Karpas-422 (cell line): ENCODE results near the gene USH2A. TPM values are rescaled to one million over a fixed set of nuclear protein-coding genes. Genes with fewer than 3 reads are reported as not detected.

Experiments used
- DNase-seq: peaks from one replicate; pipeline ENCODE4 v3.0.0-alpha.2; 2015
- H2AFZ ChIP-seq: fragments of 200-600 bp; sonication (generic); 2 replicates; pipeline ENCODE4 v1.6.1; 2014; ENCODE audit warnings: antibody characterized with exemption, low read length, mixed read lengths
- H3K27ac ChIP-seq: fragments of 200-600 bp; sonication (generic); 2 replicates; pipeline ENCODE4 v1.5.1; 2014; ENCODE audit warnings: mild to moderate bottlenecking, low read length, moderate library complexity
- H3K27me3 ChIP-seq: fragments of 200-600 bp; sonication (generic); 2 replicates; pipeline ENCODE4 v1.6.1; 2014; ENCODE audit warnings: low read length, mixed read lengths
- H3K36me3 ChIP-seq: fragments of 200-600 bp; sonication (generic); 2 replicates; pipeline ENCODE4 v1.6.1; 2014; ENCODE audit warnings: low read length, mixed read lengths; ENCODE audit not compliant: insufficient read depth
- H3K4me1 ChIP-seq: fragments of 200-600 bp; sonication (generic); 2 replicates; pipeline ENCODE4 v1.6.1; 2014; ENCODE audit warnings: mild to moderate bottlenecking, low read length, mixed read lengths
- H3K4me2 ChIP-seq: fragments of 200-600 bp; sonication (generic); 2 replicates; pipeline ENCODE4 v1.6.1; 2014; ENCODE audit warnings: low read length, low read depth, mild to moderate bottlenecking; ENCODE audit not compliant: poor library complexity, severe bottlenecking
- H3K4me3 ChIP-seq: fragments of 200-600 bp; sonication (generic); 2 replicates; pipeline ENCODE4 v1.5.1; 2014; ENCODE audit warnings: mild to moderate bottlenecking, antibody characterized with exemption, low read length, mixed read lengths
- H3K79me2 ChIP-seq: fragments of 200-600 bp; sonication (generic); 2 replicates; pipeline ENCODE4 v1.6.1; 2014; ENCODE audit warnings: mild to moderate bottlenecking, low read length, mixed read lengths
- H3K9ac ChIP-seq: fragments of 200-600 bp; sonication (generic); 2 replicates; pipeline ENCODE4 v1.6.0; 2014; ENCODE audit warnings: low read length
- H3K9me2 ChIP-seq: fragments of 200-600 bp; sonication (generic), shearing (Covaris generic); replicated peaks from 2 replicates; pipeline ENCODE4 v1.6.0; 2014; ENCODE audit warnings: mild to moderate bottlenecking, low read length, moderate library complexity; ENCODE audit not compliant: insufficient read depth
- H3K9me3 ChIP-seq: fragments of 300-700, 200-600 bp; sonication (generic); 2 replicates; pipeline ENCODE4 v1.6.1; 2014; ENCODE audit warnings: low read length, mixed read lengths
- H4K20me1 ChIP-seq: fragments of 200-600 bp; sonication (generic); 2 replicates; pipeline ENCODE4 v1.6.1; 2014; ENCODE audit warnings: mild to moderate bottlenecking, antibody characterized with exemption, low read length, low read depth; ENCODE audit not compliant: insufficient read depth
- total RNA-seq: library from RNA; depleted of rRNA; stranded (reverse); fragments of >200 nt; shearing (Covaris generic); gene quantifications from 2 replicates; pipeline ENCODE4 v1.2.3, GENCODE V29; 2014; ENCODE audit warnings: low replicate concordance

The USH2A gene
- total RNA-seq, 1 experiment from 2014 or later: not detected

- Histone ChIP-seq H3K27me3 (no peaks in the 10 kb centered on the region), H3K27ac (no peak overlapping the region), H3K4me2 (no peak overlapping the region)
These were observed 753.3 kb downstream of the USH2A start for GRCh38 chr1:215669806-215670491.

GRCh38 chr1:215667761-215668160, 755.5 kb downstream of the USH2A start:
- Histone ChIP-seq H3K4me1 (no peaks in the 10 kb centered on the region), H3K4me3 (no peak overlapping the region), H3K36me3 (no peaks in the 10 kb centered on the region), H3K9me3 (no peaks in the 10 kb centered on the region), H4K20me1 (no peaks in the 10 kb centered on the region), H2AFZ (no peak overlapping the region), H3K79me2 (no peaks in the 10 kb centered on the region), H3K27ac (no peak overlapping the region), H3K4me2 (no peak overlapping the region), H3K9ac (no peak overlapping the region), H3K27me3 (no peaks in the 10 kb centered on the region), H3K9me2 (no peaks in the 10 kb centered on the region)
- DNase-seq: no peak

More at GRCh38 chr1:215669806-215670491, 753.3 kb downstream of the USH2A start:
- Histone ChIP-seq H3K9me3 (no peaks in the 10 kb centered on the region), H3K36me3 (no peaks in the 10 kb centered on the region), H4K20me1 (no peaks in the 10 kb centered on the region), H3K9ac (no peak overlapping the region), H3K79me2 (no peaks in the 10 kb centered on the region), H2AFZ (no peak overlapping the region), H3K9me2 (no peaks in the 10 kb centered on the region), H3K4me3 (no peak overlapping the region), H3K4me1 (no peaks in the 10 kb centered on the region)
- DNase-seq: no peak

DNA sequence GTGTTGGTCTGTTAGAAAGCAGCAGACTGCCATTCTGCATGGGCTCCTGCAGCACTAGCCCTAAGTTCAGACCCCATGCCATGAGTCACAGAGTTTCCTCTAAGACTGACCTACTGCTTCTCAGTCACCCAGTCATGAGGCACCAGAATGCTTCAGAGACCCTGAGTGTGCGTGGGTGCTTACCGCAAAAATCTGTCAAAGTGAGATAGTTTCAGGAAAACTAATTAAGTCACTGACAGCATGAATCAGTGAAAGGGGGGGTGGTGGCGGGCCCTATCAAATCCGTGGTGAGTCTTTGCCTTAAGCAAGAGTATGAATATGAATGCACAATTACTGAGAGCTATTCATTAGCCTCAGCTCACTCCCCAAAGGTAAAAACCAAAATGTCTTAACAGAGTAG, 758.0 kb downstream of the USH2A start:
- no peak overlapping the region for H3K9ac ChIP-seq
- no peaks in the 10 kb centered on the region for H4K20me1 ChIP-seq
- H3K4me2 ChIP-seq: no peak overlapping the region
- no peaks in the 10 kb centered on the region for H3K36me3 ChIP-seq
- H3K27ac ChIP-seq: no peak overlapping the region
- DNase-seq: no peak
- no peak overlapping the region for H2AFZ ChIP-seq
- H3K4me3 ChIP-seq: no peak overlapping the region
- no peaks in the 10 kb centered on the region for H3K27me3 ChIP-seq
- no peaks in the 10 kb centered on the region for H3K9me2 ChIP-seq
- H3K9me3 ChIP-seq: no peaks in the 10 kb centered on the region
- H3K4me1 ChIP-seq: no peaks in the 10 kb centered on the region
- H3K79me2 ChIP-seq: no peaks in the 10 kb centered on the region

GRCh38 chr1:215661033-215661432, 762.2 kb downstream of the USH2A start:
- Histone ChIP-seq H3K9me3 (no peaks in the 10 kb centered on the region), H2AFZ (no peak overlapping the region), H3K4me3 (no peak overlapping the region), H3K79me2 (no peaks in the 10 kb centered on the region), H3K27me3 (no peaks in the 10 kb centered on the region), H3K4me1 (no peaks in the 10 kb centered on the region), H4K20me1 (no peaks in the 10 kb centered on the region), H3K4me2 (no peak overlapping the region), H3K36me3 (no peaks in the 10 kb centered on the region), H3K27ac (no peak overlapping the region), H3K9ac (no peak overlapping the region), H3K9me2 (no peaks in the 10 kb centered on the region)
- no peak for DNase-seq

GRCh38 chr1:215660259-215660658, 763.0 kb downstream of the USH2A start:
- H3K27ac ChIP-seq: no peak overlapping the region
- H3K9ac ChIP-seq: no peak overlapping the region
- no peaks in the 10 kb centered on the region for H3K9me2 ChIP-seq
- H3K4me1 ChIP-seq: no peaks in the 10 kb centered on the region
- no peaks in the 10 kb centered on the region for H3K9me3 ChIP-seq
- H3K79me2 ChIP-seq: no peaks in the 10 kb centered on the region
- H3K36me3 ChIP-seq: no peaks in the 10 kb centered on the region
- H4K20me1 ChIP-seq: no peaks in the 10 kb centered on the region
- H3K4me3 ChIP-seq: no peak overlapping the region
- no peaks in the 10 kb centered on the region for H3K27me3 ChIP-seq
- H3K4me2 ChIP-seq: no peak overlapping the region
- no peak for DNase-seq
- H2AFZ ChIP-seq: no peak overlapping the region

DNA sequence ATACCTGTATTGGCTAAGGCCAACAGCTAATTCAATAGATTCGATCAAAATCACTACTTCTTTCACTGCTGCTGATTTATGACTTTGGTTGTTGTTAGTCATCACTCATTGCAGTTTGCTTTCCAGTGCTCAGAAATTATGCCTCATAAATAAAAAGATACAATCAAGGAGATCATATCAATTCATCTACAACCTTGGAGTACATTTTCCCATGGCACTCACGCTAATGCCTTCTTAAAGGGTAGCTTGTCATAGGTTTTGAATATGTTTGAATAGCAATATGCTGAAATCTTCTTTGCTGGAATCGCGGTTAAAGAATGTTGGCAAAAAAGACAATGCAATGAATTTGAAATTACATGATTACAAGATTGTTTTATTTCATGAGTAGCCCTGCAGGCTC, 766.2 kb downstream of the USH2A start:
- DNase-seq: no peak
- no peak overlapping the region for H3K9ac ChIP-seq
- H4K20me1 ChIP-seq: no peaks in the 10 kb centered on the region
- no peaks in the 10 kb centered on the region for H3K9me2 ChIP-seq
- H3K27me3 ChIP-seq: no peaks in the 10 kb centered on the region
- no peak overlapping the region for H3K4me3 ChIP-seq
- no peaks in the 10 kb centered on the region for H3K79me2 ChIP-seq
- no peak overlapping the region for H3K4me2 ChIP-seq
- H3K9me3 ChIP-seq: no peaks in the 10 kb centered on the region
- H3K36me3 ChIP-seq: no peaks in the 10 kb centered on the region
- no peak overlapping the region for H2AFZ ChIP-seq
- no peak overlapping the region for H3K27ac ChIP-seq
- no peaks in the 10 kb centered on the region for H3K4me1 ChIP-seq

- H3K9me2 ChIP-seq: no peaks in the 10 kb centered on the region
- H2AFZ ChIP-seq: no peak overlapping the region
- no peaks in the 10 kb centered on the region for H3K36me3 ChIP-seq
- H3K4me1 ChIP-seq: no peaks in the 10 kb centered on the region
- H3K4me2 ChIP-seq: no peak overlapping the region
- H3K9ac ChIP-seq: no peak overlapping the region
- no peak overlapping the region for H3K4me3 ChIP-seq
- no peaks in the 10 kb centered on the region for H3K79me2 ChIP-seq
- H3K9me3 ChIP-seq: no peaks in the 10 kb centered on the region
- H3K27ac ChIP-seq: no peak overlapping the region
- no peak for DNase-seq
- no peaks in the 10 kb centered on the region for H3K27me3 ChIP-seq
- no peaks in the 10 kb centered on the region for H4K20me1 ChIP-seq
These were observed 770.9 kb downstream of the USH2A start for GRCh38 chr1:215652371-215652770.

DNA sequence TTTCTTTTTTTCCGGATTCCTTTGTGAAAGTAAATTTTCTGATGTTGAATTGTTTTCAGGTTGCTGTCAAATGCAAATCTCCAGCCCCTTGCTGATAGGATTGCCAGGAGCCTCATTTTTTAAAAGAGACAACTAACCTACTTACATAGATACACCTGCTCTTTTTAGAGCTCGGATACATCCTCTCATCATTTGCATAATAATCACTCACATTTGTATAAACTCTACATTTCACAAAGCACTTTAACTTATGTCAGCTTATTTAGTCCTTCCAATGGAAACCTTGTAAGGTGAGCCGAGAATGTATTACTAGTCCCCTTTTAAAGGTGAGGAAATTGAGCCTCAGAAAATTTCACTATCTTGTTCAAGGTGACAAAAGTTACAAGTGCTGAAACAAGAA, 771.4 kb downstream of the USH2A start:
- no peaks in the 10 kb centered on the region for H3K27me3 ChIP-seq
- no peaks in the 10 kb centered on the region for H3K9me3 ChIP-seq
- H2AFZ ChIP-seq: no peak overlapping the region
- no peaks in the 10 kb centered on the region for H3K9me2 ChIP-seq
- H3K4me3 ChIP-seq: no peak overlapping the region
- no peaks in the 10 kb centered on the region for H3K4me1 ChIP-seq
- no peaks in the 10 kb centered on the region for H3K79me2 ChIP-seq
- DNase-seq: no peak
- H3K9ac ChIP-seq: no peak overlapping the region
- H3K4me2 ChIP-seq: no peak overlapping the region
- H4K20me1 ChIP-seq: no peaks in the 10 kb centered on the region
- no peaks in the 10 kb centered on the region for H3K36me3 ChIP-seq
- H3K27ac ChIP-seq: no peak overlapping the region
